ENCODE measurements around the gene TERF2IP. TPM values are rescaled to one million over a fixed set of nuclear protein-coding genes. Genes with fewer than 3 reads are reported as not detected.

The TERF2IP gene
- total RNA-seq, 2 experiments from 2014 or later: 41.6 to 64.3 TPM

DNA sequence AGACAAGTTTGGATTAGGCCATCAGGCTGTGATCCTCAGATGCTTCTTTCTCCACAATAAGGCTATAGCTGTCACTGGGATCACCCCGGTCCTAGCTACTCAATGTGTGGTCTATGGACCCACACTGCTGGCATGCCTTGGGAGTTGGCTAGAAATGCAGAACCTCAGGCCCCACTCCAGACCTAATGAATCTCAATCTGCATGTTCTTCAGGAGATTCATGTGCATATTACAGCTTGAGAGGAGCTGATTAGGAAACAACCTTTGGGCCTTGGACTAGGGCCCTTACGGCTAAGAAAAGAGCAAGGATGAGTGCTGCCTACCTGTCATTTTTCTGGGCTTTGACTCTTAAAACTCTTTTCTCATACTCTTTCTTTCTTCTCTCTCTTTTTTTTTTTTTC is 32.0 kb upstream of the TERF2IP start:
- peaks cover 98% of the 10 kb centered on the region for H3K36me3 ChIP-seq (ENCODE audit: insufficient read depth, low read length)
- no peak overlapping the region for H3K4me3 ChIP-seq (ENCODE audit: low read depth, low read length, poor library complexity, severe bottlenecking)
- CTCF ChIA-PET (ENCODE audit: unreplicated experiment): interaction anchor here (1.0 kb wide), 1 partner anchor 60 kb away, joined by 3 read pairs; no protein-coding TSS in a partner anchor
- H3K27ac ChIP-seq (ENCODE audit: low read depth, low read length, poor library complexity, severe bottlenecking): no peak overlapping the region
- no peak overlapping the region for H3K4me2 ChIP-seq (ENCODE audit: low read length)
- TF ChIP-seq, protein P1, sequence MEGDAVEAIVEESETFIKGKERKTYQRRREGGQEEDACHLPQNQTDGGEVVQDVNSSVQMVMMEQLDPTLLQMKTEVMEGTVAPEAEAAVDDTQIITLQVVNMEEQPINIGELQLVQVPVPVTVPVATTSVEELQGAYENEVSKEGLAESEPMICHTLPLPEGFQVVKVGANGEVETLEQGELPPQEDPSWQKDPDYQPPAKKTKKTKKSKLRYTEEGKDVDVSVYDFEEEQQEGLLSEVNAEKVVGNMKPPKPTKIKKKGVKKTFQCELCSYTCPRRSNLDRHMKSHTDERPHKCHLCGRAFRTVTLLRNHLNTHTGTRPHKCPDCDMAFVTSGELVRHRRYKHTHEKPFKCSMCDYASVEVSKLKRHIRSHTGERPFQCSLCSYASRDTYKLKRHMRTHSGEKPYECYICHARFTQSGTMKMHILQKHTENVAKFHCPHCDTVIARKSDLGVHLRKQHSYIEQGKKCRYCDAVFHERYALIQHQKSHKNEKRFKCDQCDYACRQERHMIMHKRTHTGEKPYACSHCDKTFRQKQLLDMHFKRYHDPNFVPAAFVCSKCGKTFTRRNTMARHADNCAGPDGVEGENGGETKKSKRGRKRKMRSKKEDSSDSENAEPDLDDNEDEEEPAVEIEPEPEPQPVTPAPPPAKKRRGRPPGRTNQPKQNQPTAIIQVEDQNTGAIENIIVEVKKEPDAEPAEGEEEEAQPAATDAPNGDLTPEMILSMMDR (conservative IDR thresholded peaks at IDR 0.05; ENCODE audit: low read length): no peak
- no peak for TF ChIP-seq EZH2phosphoT487 (IDR thresholded peaks at IDR 0.05; ENCODE audit: borderline replicate concordance, low read depth, low read length)
- peaks cover 2% of the 10 kb centered on the region for H3K4me1 ChIP-seq (ENCODE audit: insufficient read depth, low read length, poor library complexity, severe bottlenecking)
- intact Hi-C loops (cut with micrococcal nuclease; ENCODE audit: unreplicated experiment): no loop called here
- DNase-seq (ENCODE audit: low spot score): no peak
- H3K79me2 ChIP-seq (ENCODE audit: insufficient read depth, low read depth, low read length): no peaks in the 10 kb centered on the region
- H3K9me2 ChIP-seq (ENCODE audit: insufficient read depth, low read length): no peaks in the 10 kb centered on the region
- POLR2A ChIA-PET: interaction anchor here (0.7 to 0.8 kb wide), 2 partner anchors 9 to 22 kb away, joined by 3 read pairs; no protein-coding TSS in a partner anchor
- no TSS peak for BruUV-seq (replicated peaks)
- no peaks in the 10 kb centered on the region for H4K20me1 ChIP-seq (ENCODE audit: insufficient read depth, low read length)
- H2AFZ ChIP-seq (ENCODE audit: low read length): no peak overlapping the region
- no peaks in the 10 kb centered on the region for H3K9me3 ChIP-seq (ENCODE audit: low read length)

DNA sequence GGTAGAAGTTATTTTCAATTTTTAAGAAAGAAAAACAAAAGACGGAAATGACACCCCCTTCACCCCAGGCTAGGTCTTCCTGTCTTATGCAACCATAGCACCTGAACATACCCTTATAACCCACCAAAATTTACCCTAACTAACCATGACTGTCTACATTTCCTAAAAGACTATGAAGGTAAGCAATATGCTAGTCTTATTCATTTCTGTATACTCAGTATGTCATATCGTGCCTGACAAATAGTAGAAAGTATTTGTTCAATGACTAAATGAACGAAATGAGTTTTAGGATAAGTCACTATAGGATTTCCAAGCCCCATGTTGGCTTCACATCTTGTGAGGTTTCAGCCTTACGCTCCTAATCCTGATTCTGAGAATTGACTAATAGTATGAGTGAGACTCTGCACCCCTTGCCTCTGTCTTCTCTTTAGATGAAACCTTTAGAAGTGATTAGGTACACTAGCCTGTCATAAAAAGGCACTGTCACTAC is 31.0 kb upstream of the TERF2IP start:
- no peak for DNase-seq (ENCODE audit: low spot score)
- TF ChIP-seq EZH2phosphoT487 (IDR thresholded peaks at IDR 0.05; ENCODE audit: borderline replicate concordance, low read depth, low read length): no peak
- TF ChIP-seq, protein P1 (conservative IDR thresholded peaks at IDR 0.05; ENCODE audit: low read length): no peak

DNA sequence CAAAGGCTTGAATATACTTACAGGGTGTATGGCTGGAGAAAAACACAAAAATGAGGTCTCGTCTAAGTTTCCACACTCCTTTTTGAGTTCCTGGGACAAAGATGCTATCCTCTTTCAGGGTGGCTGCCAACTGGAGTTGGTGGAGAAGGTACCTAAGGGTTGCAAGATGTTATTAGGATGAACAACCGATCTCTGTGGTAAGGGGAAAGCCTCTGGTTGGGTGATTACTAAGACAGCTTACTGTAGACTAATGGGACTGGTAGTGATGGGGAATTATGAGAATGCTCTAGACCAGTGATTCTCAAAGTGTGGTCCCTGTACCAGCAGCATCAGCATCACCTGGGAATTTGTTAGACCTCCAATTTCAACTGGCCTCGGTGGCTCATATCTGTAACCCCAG is 30.5 kb upstream of the TERF2IP start:
- no peaks in the 10 kb centered on the region for H3K9me2 ChIP-seq (ENCODE audit: insufficient read depth, low read length)
- H3K36me3 ChIP-seq (ENCODE audit: insufficient read depth, low read length): peaks cover 83% of the 10 kb centered on the region
- no peak for TF ChIP-seq EZH2phosphoT487 (IDR thresholded peaks at IDR 0.05; ENCODE audit: borderline replicate concordance, low read depth, low read length)
- TF ChIP-seq, protein P1 (conservative IDR thresholded peaks at IDR 0.05; ENCODE audit: low read length): no peak
- CTCF ChIA-PET (ENCODE audit: unreplicated experiment): no interaction called here
- no peak for DNase-seq (ENCODE audit: low spot score)
- H3K4me1 ChIP-seq (ENCODE audit: insufficient read depth, low read length, poor library complexity, severe bottlenecking): peaks cover 17% of the 10 kb centered on the region
- intact Hi-C loops (cut with micrococcal nuclease; ENCODE audit: unreplicated experiment): no loop called here
- H4K20me1 ChIP-seq (ENCODE audit: insufficient read depth, low read length): no peaks in the 10 kb centered on the region
- POLR2A ChIA-PET: interaction anchor here (1.2 kb wide), 1 partner anchor 32 kb away, joined by 3 read pairs; no protein-coding TSS in a partner anchor
- H3K9me3 ChIP-seq (ENCODE audit: low read length): no peaks in the 10 kb centered on the region
- H3K27ac ChIP-seq (ENCODE audit: low read depth, low read length, poor library complexity, severe bottlenecking): no peak overlapping the region
- H3K79me2 ChIP-seq (ENCODE audit: insufficient read depth, low read depth, low read length): peaks cover 14% of the 10 kb centered on the region; the same call in 1 of the 2 replicates
- no peak overlapping the region for H3K4me3 ChIP-seq (ENCODE audit: low read depth, low read length, poor library complexity, severe bottlenecking)
- no peak overlapping the region for H2AFZ ChIP-seq (ENCODE audit: low read length)
- no peak overlapping the region for H3K4me2 ChIP-seq (ENCODE audit: low read length)
- BruUV-seq (replicated peaks): no TSS peak

More for the DNA sequence above, 31.0 kb upstream of the TERF2IP start:
- Histone ChIP-seq H3K36me3 (ENCODE audit: insufficient read depth, low read length) (peaks cover 89% of the 10 kb centered on the region), H3K9me3 (ENCODE audit: low read length) (no peaks in the 10 kb centered on the region), H3K27ac (ENCODE audit: low read depth, low read length, poor library complexity, severe bottlenecking) (no peak overlapping the region), H2AFZ (ENCODE audit: low read length) (no peak overlapping the region), H3K4me2 (ENCODE audit: low read length) (no peak overlapping the region), H3K4me3 (ENCODE audit: low read depth, low read length, poor library complexity, severe bottlenecking) (no peak overlapping the region), H4K20me1 (ENCODE audit: insufficient read depth, low read length) (no peaks in the 10 kb centered on the region), H3K79me2 (ENCODE audit: insufficient read depth, low read depth, low read length) (peaks cover 9% of the 10 kb centered on the region; the same call in 1 of the 2 replicates), H3K4me1 (ENCODE audit: insufficient read depth, low read length, poor library complexity, severe bottlenecking) (peaks cover 11% of the 10 kb centered on the region), H3K9me2 (ENCODE audit: insufficient read depth, low read length) (no peaks in the 10 kb centered on the region)
- ChIA-PET CTCF (ENCODE audit: unreplicated experiment) (no interaction called here), POLR2A (interaction anchor here (1.2 kb wide), 1 partner anchor 33 kb away, joined by 3 read pairs; no protein-coding TSS in a partner anchor)
- intact Hi-C loops (cut with micrococcal nuclease; ENCODE audit: unreplicated experiment): no loop called here
- BruUV-seq (replicated peaks): no TSS peak

Data from OCI-LY7 (cell line).